Stimulated activated CD8-positive, alpha-beta memory T cell treated with anti-CD3 and anti-CD28 coated beads, Interleukin-2, amount 100 ng/mL, for 1 hour (primary cell): Measurements from ENCODE around the gene MLH1.
"Not testable (repeated sequence)": the region's sequence is repeated elsewhere in the genome, so short reads cannot be mapped to it uniquely, and the experiment has no call there.

Experiments
- DNase-seq, 2 donors: peaks; one replicate each; pipeline ENCODE4 v3.0.0-alpha.2; 2020; ENCODE audit warnings: low read depth in 2 of 2

The MLH1 gene

DNA sequence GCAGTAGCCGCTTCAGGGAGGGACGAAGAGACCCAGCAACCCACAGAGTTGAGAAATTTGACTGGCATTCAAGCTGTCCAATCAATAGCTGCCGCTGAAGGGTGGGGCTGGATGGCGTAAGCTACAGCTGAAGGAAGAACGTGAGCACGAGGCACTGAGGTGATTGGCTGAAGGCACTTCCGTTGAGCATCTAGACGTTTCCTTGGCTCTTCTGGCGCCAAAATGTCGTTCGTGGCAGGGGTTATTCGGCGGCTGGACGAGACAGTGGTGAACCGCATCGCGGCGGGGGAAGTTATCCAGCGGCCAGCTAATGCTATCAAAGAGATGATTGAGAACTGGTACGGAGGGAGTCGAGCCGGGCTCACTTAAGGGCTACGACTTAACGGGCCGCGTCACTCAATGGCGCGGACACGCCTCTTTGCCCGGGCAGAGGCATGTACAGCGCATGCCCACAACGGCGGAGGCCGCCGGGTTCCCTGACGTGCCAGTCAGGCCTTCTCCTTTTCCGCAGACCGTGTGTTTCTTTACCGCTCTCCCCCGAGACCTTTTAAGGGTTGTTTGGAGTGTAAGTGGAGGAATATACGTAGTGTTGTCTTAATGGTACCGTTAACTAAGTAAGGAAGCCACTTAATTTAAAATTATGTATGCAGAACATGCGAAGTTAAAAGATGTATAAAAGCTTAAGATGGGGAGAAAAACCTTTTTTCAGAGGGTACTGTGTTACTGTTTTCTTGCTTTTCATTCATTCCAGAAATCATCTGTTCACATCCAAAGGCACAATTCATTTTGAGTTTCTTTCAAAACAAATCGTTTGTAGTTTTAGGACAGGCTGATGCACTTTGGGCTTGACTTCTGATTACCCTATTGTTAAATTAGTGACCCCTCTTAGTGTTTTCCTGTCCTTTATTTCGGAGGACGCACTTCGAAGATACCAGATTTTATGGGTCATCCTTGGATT is at the start of gene MLH1:
TSS of gene MLH1 (plus strand) at position 193 of the 958 bp plus-strand sequence. CDS start at position 223, 30 bp downstream.
- peak; percentile 97 for DNase-seq

DNA sequence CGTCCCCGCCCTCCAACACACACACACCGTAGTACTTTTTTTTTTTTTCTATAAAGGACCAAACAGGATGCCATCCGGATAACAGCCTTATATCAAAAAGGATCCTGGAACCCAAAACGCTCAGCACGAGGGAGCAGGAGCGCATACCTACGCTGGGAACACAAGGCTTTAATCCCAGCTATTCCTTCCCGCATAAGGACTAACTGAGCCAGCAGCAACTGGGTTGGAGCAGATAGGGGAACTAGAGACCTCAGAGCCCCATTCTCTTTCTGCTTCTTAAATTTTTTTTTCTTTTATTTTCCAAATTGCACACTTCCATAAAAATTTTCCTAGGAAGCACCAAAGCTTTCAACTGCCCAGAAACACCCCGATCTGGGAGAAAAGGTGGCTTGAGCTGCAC is 49.7 kb upstream of the MLH1 start:
- no peak for DNase-seq

DNA sequence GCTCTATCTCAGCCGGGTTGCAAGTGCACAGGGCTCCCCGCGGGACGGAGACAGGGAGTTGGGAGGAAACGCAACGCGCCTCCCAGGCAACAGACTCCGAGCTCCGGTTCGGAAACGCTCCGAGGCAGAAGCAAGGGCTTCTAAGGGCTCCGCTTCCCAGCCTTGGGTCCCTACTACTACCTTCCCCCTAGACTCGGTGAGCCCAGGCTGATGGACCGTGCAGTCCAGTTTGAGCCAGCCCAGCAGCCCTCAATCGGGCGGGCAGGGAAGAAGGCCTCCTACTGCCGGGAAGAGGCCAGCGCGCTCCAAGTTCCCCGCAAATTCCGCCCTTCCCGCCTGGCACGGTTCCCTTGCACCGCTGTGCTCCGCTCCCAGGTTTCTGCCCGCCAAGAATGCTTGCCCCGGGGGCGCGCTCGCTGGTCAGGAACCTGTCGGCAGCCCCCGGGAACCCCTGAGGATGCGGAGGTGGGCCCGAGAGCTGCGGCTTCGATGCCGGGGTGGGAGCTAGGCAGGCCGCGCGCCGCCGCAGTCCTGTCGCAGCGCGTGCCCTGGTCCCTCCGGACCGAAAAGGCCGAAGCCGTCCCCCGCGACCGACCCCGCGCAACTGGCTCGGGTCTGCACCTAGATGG is 49.2 kb upstream of the MLH1 start:
- DNase-seq = peak; percentile 4 to 5

DNA sequence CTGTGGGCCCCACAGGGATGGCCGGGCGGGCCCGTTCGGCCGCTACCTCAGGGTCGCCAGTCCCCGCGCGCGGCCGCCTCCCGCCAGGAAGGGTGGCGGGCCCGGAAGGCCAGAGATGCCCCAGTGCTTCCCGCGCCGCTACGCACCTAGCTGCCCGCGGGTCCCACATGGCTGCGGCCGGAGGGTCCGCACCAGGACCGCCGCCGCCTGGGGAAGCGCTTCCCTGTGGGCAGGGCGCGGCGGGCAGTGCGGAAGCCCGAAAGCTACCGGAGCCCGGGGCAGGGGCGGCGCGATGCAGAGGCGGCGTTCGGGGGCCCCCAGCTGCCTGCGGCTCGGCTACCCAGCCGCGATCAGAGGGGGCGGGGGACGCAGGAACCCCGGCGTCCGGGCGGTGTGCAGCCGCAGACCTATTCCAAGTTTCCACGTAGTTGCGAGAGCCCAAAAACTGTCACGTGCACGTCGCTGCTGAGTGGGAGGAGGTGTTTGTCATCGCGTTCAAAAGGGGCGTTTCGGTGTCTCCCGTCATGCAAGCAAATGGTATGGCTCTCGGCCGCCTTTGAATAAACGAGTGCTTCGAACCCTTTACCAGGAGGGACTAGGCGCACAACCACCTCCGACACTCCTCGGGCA is 48.6 kb upstream of the MLH1 start, which contains the start of gene TRANK1:
TSS of gene TRANK1 (minus strand) at position 414 of the 630 bp plus-strand sequence. CDS start at position 169, 245 bp downstream.
- DNase-seq = peak; percentile 63 to 65

DNA sequence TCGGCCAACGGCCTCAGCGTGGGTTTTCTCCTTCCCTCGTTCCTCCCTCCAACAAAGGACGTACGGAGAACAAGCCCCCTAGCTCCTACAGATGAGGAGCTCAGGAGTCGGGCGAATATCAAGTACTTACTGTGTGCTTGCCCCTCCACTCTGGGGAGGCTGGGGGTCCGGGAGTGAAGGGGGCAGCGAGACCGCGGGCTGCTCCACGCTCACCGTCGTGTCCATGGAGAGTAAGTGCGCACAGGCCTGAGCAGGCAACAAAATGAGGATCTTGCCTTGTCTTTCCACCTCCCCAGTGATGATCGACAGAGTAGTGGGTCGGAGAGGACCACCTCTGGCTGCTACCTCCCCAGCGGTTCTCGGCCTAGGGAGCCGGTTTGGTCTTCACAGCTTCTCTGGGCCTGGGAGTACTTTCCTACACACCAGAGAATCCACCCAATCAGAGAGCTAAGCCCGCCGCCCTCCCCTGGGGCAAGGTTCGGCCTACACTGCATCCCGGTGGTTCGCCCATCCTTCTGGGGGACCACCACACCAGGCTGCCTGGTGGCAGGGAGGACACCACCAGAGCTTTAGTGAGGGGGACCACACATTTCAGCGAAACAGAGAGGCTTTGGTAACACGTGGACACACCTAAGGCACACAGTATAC is 47.9 kb upstream of the MLH1 start:
- no peak for DNase-seq

DNA sequence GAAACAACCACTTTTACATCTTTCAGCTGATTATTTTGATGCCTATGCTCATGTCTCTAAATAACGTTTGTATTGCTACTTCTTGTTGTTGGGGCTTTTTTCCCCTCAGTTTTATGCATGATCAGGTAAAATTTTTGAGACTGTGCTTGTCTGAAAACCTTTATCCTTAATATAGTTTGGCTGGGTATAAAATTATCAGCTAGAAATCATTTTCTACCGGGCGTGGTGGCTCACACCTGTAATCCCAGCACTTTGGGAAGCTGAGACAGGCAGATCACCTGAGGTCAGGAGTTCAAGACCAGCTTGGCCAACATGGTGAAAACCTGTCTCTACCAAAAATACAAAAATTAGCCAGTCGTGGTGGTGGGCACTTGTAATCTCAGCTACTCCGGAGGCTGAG is 45.5 kb upstream of the MLH1 start:
- not testable (repeated sequence) for DNase-seq

DNA sequence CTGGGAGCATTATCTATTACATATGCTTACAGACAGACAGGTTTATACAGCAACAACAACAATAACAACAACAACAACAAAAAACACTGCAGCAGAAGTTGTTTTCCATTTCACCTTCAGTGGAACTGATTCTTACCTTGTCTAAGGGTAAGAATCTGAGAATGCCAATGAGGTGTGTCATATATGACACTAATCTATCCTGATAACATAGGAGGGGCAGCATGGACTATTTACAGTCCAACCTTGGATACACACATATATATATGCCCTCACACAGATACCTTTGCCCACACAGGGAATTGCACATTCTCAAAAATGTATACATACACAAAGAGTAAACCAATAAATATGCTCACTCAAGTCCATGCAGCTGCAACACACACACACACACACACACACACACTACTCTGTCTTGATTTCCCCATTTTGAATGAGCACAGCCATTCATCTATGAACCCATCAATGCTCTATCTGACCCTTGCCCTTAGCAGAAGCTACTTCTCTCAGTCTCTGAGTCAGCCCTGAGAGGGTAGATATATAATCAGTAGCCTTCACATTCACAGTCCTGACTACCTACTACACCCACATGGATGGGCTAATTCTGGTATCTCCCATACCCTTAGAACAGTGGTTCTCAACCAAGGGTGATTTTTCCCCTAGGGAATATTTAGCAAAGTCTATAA is 38.7 kb upstream of the MLH1 start:
- DNase-seq = no peak

DNA sequence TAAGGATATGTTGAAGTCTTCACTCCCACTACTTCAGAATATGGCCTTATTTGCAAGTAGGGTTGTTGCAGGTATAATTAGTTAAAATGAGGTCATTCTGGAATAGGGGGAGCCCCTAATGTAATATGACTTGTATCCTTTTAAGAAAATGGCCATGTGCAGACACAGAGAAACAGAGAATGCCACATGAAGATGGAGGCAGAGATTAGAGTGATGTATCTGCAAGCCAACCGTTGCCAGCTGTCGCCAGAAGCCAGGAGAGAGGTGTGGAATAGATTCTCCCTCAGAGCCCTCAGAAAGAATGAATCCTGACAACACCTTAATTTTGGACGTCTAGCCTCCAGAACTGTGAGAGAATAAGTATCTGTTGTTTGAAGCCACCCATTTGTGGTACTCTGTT is 37.2 kb upstream of the MLH1 start:
- no peak for DNase-seq

DNA sequence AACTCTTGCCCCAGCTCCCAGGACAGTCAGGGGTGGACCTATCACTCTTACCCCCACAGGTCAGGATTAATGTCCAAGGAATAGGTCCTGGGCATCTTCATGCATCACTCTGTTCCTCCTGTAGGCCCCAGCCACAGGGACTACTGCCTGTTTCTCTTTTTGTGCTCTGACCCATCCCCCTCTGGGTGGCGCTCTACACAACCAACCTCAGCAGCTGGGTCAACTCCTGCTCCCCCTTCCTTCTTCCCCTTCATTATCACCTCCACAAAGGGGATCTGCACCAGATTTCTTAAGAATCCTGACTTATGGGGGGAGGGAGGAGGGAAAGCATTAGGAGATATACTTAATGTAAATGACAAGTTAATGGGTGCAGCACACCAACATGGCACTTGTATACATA is 36.3 kb upstream of the MLH1 start:
- DNase-seq = no peak

DNA sequence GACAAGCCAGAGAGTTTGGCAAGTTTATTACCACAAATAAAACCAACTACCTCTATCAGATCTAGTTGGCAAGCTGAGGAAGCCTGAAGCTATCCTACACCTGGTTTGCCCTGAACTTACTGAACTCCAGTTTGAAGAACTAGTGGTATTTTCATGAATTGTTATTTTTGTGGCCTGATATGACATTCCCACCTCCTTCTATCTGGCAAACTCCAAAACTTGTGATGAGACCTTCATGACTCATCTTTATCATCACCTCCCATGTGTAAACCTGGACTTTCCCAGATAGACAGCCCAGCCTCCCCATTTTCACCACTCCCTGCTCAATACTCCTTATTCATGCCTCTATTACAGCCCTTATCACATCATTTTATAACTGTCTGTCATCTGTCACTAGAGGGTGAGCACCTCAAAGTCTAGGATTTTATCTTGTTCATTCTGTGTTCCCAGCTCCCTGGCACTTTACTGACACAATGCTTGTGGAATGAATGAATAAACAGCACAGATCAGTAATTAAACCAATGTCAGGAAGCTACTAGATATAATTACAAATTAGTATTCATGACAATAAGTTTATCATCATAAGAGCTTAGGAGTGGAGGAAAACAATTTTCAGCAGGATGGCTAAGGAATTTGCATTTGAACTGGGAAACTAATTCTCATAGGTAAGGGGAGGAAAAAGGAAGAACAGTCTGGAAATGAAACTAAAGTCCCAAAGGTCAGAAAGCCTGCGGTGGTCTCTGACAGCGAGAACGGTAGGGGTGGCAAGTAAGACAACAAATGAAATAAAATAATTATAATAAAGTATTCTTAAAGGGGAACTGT is 35.2 kb upstream of the MLH1 start:
- no peak for DNase-seq

DNA sequence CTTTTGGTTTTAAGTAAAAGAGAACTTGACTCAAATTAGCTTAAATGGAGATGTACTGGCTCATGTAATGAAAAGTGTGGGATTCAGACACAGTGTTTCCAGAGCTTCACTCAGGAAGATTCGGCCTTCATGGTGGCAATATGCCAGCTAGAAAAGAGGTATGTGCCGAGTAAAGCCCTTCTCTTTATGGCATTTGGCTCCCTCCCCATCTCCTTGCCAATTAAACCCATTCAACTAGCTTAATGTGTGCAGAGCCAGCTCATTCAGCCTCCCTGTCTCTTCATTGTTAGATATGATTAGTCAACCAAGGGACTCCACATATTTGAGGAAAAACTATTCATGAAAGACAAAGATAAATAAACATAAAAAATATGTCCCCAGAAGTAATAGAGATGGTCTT is 33.5 kb upstream of the MLH1 start:
- DNase-seq = no peak

DNA sequence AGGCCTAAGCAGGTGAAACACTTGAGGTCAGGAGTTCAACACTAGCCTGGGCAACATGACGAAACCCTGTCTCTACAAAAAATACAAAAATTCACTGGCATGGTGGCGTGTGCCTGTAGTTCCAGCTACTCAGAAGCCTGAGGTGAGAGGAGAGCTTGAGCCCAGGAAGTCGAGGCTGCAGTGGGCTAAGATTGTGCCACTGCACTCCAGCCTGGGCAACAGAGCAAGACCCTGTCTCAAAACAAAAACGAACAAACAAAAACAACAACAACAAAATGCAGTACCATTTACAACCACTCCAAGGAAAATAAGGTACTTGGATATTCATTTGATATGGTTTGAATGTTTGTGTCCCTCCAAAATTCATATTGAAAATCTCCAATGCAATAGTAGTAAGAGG is 32.8 kb upstream of the MLH1 start:
- no peak for DNase-seq

DNA sequence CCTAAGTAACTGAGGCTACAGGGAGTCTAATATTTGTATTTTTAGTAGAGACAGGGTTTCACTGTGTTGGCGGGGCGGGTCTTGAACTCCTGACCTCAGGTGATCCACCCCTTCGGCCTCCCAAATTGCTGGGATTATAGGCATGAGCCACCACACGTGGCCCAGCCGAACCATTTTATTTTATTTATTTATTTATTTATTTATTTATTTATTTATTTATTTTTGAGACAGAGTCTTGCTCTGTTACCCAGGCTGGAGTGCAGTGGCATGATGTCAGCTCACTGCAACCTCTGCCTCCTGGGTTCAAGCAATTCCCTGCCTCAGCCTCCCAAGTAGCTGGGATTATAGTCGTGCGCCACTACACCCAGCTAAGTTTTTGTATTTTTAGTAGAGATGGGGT is 30.3 kb upstream of the MLH1 start:
- DNase-seq = not testable (repeated sequence)

DNA sequence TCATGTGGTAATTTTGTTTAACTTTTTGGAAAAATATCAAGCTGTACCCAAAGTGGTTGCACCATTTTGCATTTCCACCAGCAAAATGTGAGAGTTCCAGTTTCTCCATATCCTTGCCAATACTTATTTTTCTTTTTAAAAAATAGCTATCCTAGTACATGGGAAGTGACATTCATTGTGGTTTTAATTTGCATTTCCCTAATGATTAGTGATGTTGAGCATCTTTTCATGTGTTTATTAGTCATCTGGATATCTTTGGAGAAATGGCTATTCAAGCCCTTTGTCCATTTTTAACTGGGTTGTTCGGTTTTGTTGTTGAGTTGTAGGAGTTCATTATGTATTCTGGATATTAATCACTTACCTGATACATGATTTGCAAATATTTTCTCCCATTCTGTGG is 29.0 kb upstream of the MLH1 start:
- no peak for DNase-seq

DNA sequence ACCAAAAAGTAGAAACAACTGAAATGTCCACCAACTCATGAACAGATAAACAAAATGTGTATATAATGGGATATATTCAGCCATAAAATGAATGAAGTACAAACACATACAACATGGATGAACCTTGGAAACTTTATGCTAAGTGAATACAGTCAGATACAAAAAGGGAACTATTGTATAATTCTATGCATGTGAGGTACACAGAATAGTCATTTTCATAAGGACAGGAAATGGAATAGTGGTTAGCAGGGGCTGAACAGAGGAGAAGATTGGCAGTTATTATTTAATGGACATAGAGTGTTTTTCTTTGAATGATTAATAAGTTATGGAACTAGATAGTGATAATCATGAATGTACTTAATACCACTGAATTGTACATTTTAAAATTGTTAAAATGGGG is 28.5 kb upstream of the MLH1 start:
- DNase-seq = no peak

DNA sequence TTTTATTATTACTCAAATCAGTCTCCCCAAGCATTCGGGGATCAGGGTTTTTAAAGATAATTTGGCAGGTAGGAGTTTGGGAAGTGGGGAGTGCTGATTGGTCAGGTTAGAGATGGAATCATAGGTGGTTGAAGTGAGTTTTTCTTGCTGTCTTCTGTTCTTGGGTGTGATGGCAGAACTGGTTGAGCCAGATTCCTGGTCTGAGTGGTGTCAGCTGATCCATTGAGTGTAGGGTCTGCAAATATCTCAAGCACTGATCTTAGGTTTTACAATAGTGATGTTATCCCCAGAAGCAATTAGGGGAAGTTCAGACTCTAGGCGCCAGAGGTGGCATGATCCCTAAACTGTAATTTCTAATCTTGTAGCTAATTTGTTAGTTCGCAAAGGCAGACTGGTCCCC is 27.9 kb upstream of the MLH1 start:
- no peak for DNase-seq

DNA sequence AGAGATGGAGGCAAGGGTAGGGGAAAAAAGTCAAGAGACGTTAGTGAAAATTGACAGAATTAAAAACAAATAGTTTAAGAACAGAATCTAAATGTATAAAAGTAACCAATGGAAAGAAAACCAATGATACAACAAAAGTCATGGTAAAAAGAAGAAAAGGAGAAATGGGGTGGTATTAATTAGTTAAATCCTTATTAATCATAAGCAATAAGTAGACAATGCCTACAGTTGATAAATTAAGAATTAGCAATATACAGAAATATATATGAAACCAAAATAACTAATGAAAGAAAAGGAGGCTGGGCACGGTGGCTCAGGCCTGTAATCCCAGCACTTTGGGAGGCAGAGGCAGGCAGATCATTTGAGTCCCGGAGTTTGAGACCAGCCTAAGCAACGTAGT is 24.2 kb upstream of the MLH1 start:
- no peak for DNase-seq

DNA sequence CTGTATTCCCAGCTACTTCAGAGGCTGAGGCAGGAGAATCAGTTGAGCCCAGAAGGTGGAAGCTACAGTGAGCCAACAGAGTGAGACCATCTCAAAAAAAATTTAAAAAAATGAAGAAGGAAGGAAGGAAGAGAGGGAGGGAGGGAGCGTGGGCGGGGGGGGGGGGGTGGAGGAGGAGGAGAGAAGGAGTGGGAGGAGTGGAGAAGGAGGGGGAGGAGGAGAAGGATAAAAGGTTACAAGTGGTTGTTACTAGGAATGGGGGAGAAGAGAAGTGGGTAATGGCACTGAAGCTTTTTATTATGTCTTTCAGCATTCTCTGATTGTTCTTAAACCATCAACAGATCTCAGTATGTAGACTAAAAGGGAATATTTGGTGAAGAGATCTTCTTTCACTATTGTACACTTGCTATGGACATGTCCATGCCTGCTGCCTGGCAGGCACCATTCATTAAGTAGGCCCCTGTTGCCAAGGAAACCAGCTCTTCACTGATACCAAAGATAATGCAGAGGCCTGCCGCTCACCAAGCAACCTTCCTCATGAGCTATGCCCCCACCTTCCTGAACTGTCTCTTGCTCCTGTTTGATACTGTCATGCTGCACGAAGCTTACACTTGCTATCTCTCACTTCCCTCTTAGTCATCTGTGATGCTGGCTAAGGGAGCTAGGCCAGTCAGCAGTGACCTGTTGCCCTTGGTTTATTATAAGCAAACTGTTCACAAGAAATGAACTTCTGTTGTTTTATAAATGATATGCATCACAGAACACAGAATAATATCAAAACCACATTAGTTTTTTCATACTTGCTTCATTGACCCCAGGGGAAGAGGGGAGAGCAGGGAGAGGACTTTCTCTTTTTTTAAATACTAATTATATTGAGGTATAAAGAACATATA is 23.5 kb upstream of the MLH1 start:
- no peak for DNase-seq

DNA sequence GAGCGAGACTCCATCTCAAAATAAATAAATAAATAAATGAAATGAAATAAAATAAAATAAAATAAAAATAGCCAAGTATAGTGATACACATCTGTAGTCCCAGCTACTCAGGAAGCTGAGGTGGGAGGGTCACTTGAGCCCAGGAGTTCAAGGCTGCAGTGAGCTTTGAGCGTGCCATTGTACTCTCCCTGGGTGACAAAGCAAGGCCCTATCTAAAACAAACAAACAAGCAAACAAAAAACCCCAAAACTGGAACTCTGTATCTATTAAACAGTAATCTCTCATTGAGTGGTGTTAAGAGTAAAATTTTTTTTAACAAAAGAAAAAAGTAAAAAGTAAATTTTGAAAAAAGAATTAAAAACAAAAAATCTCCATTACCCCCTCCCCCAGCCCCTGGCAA is 21.2 kb upstream of the MLH1 start:
- DNase-seq = no peak

DNA sequence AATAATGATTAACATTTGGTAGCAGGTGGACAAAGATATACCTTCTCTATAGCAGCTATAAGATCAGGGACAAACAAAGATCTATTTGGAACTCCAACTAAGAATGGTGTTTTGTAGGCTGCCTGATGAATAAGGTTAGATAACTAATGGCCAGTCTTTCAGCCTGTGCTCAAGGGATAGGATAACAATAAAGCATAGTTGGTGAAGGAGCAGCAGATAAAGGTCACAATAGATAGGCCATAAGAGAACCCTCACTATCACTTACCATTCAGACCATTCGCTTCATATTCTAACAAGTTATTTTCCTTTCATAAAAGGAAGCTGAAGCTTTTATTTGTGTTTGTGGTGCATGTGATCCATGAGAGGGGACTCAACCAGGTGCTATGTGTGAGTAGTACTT is 20.2 kb upstream of the MLH1 start:
- no peak for DNase-seq
